HepG2 (cell line): ENCODE data around the gene TADA2A. TPM values are rescaled to one million over a fixed set of nuclear protein-coding genes. Genes with fewer than 3 reads are reported as not detected.

Experiments used
- CAMTA2 ChIP-seq: sonication (generic); formaldehyde crosslinking; IDR thresholded peaks from 2 replicates; pipeline ENCODE4 v1.4.0; 2020; ENCODE audit warnings: mild to moderate bottlenecking, missing genetic modification reagents, borderline replicate concordance
- FOXC1 ChIP-seq: sonication (generic); formaldehyde crosslinking; IDR thresholded peaks from 2 replicates; pipeline ENCODE4 v1.8.0; 2022; ENCODE audit warnings: mild to moderate bottlenecking, missing genetic modification reagents, borderline replicate concordance
- HDAC2 ChIP-seq: sonication (generic); formaldehyde crosslinking; IDR thresholded peaks from 2 replicates; pipeline ENCODE4 v1.4.0; 2020; ENCODE audit warnings: missing genetic modification reagents
- HNRNPLL ChIP-seq: fragments of 200-400 bp; formaldehyde crosslinking; IDR thresholded peaks from 2 replicates; pipeline ENCODE4 v1.6.1; 2017; ENCODE audit warnings: mild to moderate bottlenecking, low read depth, low read length; ENCODE audit not compliant: poor library complexity, severe bottlenecking
- JDP2 ChIP-seq: sonication (generic); formaldehyde crosslinking; IDR thresholded peaks from 2 replicates; pipeline ENCODE4 v1.8.1; 2022; ENCODE audit warnings: missing genetic modification reagents, borderline replicate concordance
- NCOA5 ChIP-seq: sonication (generic); formaldehyde crosslinking; IDR thresholded peaks from 2 replicates; pipeline ENCODE4 v1.4.0; 2020; ENCODE audit warnings: missing genetic modification reagents
- NR1H2 ChIP-seq: sonication (generic); formaldehyde crosslinking; IDR thresholded peaks from 2 replicates; pipeline ENCODE4 v1.8.1; 2022; ENCODE audit warnings: low read depth, missing genetic modification reagents, borderline replicate concordance
- NR2F6 ChIP-seq, 2 experiments: IDR thresholded peaks; 2 replicates each; pipeline ENCODE4 v1.6.1; 2016; ENCODE audit warnings: antibody characterized with exemption in 1 of 2, mild to moderate bottlenecking in 1 of 2
- PBX2 ChIP-seq: IDR thresholded peaks from 2 replicates; pipeline ENCODE4 v1.6.1; 2016; ENCODE audit warnings: control low read depth
- PCBP2 ChIP-seq: fragments of 200-400 bp; formaldehyde crosslinking; optimal IDR thresholded peaks from 2 replicates; pipeline ENCODE3; 2018; ENCODE audit warnings: low read length, low read depth; ENCODE audit not compliant: poor library complexity, severe bottlenecking
- SAFB2 ChIP-seq: sonication (generic); formaldehyde crosslinking; IDR thresholded peaks from 2 replicates; pipeline ENCODE4 v1.5.1; 2020; ENCODE audit warnings: missing genetic modification reagents, low read depth, mild to moderate bottlenecking, borderline replicate concordance
- SIX4 ChIP-seq: sonication (generic); formaldehyde crosslinking; IDR thresholded peaks from 2 replicates; pipeline ENCODE4 v1.4.0; 2020; ENCODE audit warnings: missing genetic modification reagents
- SOX5 ChIP-seq: IDR thresholded peaks from 2 replicates; pipeline ENCODE4 v1.6.1; 2016; ENCODE audit warnings: borderline replicate concordance
- STAT5B ChIP-seq: sonication (generic); formaldehyde crosslinking; IDR thresholded peaks from 2 replicates; pipeline ENCODE4 v1.4.0; 2020; ENCODE audit warnings: missing genetic modification reagents
- TBX3 ChIP-seq: fragments of 450-650 bp; IDR thresholded peaks from 2 replicates; pipeline ENCODE4 v1.6.1; 2017; ENCODE audit warnings: antibody characterized with exemption, mild to moderate bottlenecking, inconsistent platforms, borderline replicate concordance
- ZBTB4 ChIP-seq: sonication (generic); formaldehyde crosslinking; IDR thresholded peaks from 2 replicates; pipeline ENCODE4 v1.4.0; 2020; ENCODE audit warnings: missing genetic modification reagents, mild to moderate bottlenecking, borderline replicate concordance
- ZKSCAN8 ChIP-seq: IDR thresholded peaks from 2 replicates; pipeline ENCODE4 v1.6.1; 2016; ENCODE audit warnings: borderline replicate concordance, missing genetic modification reagents, missing compliant biosample characterization
- ZNF12 ChIP-seq: sonication (generic); formaldehyde crosslinking; IDR thresholded peaks from 2 replicates; pipeline ENCODE4 v1.5.0; 2020; ENCODE audit warnings: missing genetic modification reagents
- ZNF510 ChIP-seq: sonication (generic); formaldehyde crosslinking; IDR thresholded peaks from 2 replicates; pipeline ENCODE4 v1.4.0; 2020; ENCODE audit warnings: low read depth, mild to moderate bottlenecking, missing genetic modification reagents
- ZNF530 ChIP-seq: sonication (generic); formaldehyde crosslinking; IDR thresholded peaks from 2 replicates; pipeline ENCODE4 v1.5.0; 2020; ENCODE audit warnings: low read depth, mild to moderate bottlenecking, missing genetic modification reagents
- ZNF816 ChIP-seq: sonication (generic); formaldehyde crosslinking; IDR thresholded peaks from 2 replicates; pipeline ENCODE4 v1.8.0; 2022; ENCODE audit warnings: missing genetic modification reagents, mild to moderate bottlenecking, borderline replicate concordance
- ZSCAN31 ChIP-seq: sonication (generic); formaldehyde crosslinking; IDR thresholded peaks from 2 replicates; pipeline ENCODE4 v1.5.0; 2020; ENCODE audit warnings: low read depth, mild to moderate bottlenecking, missing genetic modification reagents
- polyA plus RNA-seq, 8 experiments: library from polyadenylated mRNA; depleted of rRNA in 3 of 8; stranded (reverse) in 7 of 8; unstranded in 1 of 8; fragments of >200 nt; fragmentation: Illumina TruSeq in 4 of 8; extraction: Trizol in 4 of 8; gene quantifications; 2 replicates each; pipeline versions ENCODE4 v1.2.1 to v1.2.3, GENCODE V29; 2011 to 2016; ENCODE audit warnings: low read depth in 4 of 8, missing spikeins in 1 of 8, mixed read lengths in 1 of 8; ENCODE audit not compliant: insufficient read depth in 1 of 8
- total RNA-seq, 5 experiments: library from RNA; depleted of rRNA; stranded (reverse); fragments of >200 nt; fragmentation: Illumina TruSeq; extraction: Trizol; gene quantifications; 2 replicates each; pipeline ENCODE4 v1.2.3, GENCODE V29; 2016; ENCODE audit warnings: low read depth in 1 of 5
- TF ChIP-seq, protein P1 (sequence below): sonication (generic); formaldehyde crosslinking; IDR thresholded peaks from 2 replicates; pipeline ENCODE4 v1.5.0; 2020; ENCODE audit warnings: mild to moderate bottlenecking, missing genetic modification reagents, borderline replicate concordance

Gene TADA2A
- total and polyA plus RNA-seq, 2 of the 13 experiments (the other 11 are each of a cell fraction or from before 2014, with no cell fraction given): 8.0 to 14.0 TPM

- TF ChIP-seq SAFB2 (CRISPR knock-in tag): no peak; the same call in 1 of the 2 replicates
- 0 out of 2 replicates have a peak, but pooled peaks have one; percentile 33 for TF ChIP-seq ZSCAN31
- no peak for TF ChIP-seq ZNF816
- TF ChIP-seq FOXC1 (CRISPR knock-in tag): no peak; the same call in 1 of the 2 replicates
- no peak for TF ChIP-seq JDP2 (CRISPR knock-in tag)
- 0 out of 2 replicates have a peak, but pooled peaks have one; percentile 11 for TF ChIP-seq TBX3
- no peak; the same call in 1 of the 2 replicates for TF ChIP-seq ZNF510 (CRISPR knock-in tag)
- TF ChIP-seq NR2F6 (IDR thresholded peaks at IDR 0.05): no peak; the same call in 1 of the 2 replicates
- peak; percentile 62 for TF ChIP-seq NR2F6 (CRISPR knock-in tag; IDR thresholded peaks at IDR 0.05)
- TF ChIP-seq PCBP2: no peak
- no peak for TF ChIP-seq HDAC2 (CRISPR knock-in tag)
- no peak for TF ChIP-seq ZKSCAN8 (CRISPR knock-in tag)
- TF ChIP-seq ZBTB4: peak; percentile 71; the same call in 1 of the 2 replicates
- no peak for TF ChIP-seq ZNF12 (CRISPR knock-in tag)
- TF ChIP-seq PBX2 (CRISPR knock-in tag): no peak
- no peak for TF ChIP-seq SOX5
- TF ChIP-seq NCOA5 (CRISPR knock-in tag): no peak
- TF ChIP-seq NR1H2: peak; percentile 99
- TF ChIP-seq CAMTA2 (CRISPR knock-in tag): peak; percentile 94; the same call in 1 of the 2 replicates
- peak; percentile 44 for TF ChIP-seq HNRNPLL
- no peak for TF ChIP-seq STAT5B (CRISPR knock-in tag)
- no peak for TF ChIP-seq SIX4 (CRISPR knock-in tag)
- TF ChIP-seq, protein P1, sequence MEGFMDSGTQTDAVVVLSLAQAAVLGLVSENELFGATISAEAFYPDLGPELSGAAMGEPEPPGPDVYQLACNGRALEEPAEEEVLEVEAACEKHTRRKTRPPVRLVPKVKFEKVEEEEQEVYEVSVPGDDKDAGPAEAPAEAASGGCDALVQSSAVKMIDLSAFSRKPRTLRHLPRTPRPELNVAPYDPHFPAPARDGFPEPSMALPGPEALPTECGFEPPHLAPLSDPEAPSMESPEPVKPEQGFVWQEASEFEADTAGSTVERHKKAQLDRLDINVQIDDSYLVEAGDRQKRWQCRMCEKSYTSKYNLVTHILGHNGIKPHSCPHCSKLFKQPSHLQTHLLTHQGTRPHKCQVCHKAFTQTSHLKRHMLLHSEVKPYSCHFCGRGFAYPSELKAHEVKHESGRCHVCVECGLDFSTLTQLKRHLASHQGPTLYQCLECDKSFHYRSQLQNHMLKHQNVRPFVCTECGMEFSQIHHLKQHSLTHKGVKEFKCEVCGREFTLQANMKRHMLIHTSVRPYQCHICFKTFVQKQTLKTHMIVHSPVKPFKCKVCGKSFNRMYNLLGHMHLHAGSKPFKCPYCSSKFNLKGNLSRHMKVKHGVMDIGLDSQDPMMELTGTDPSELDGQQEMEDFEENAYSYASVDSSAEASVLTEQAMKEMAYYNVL (CRISPR knock-in tag): peak; percentile 86
- TF ChIP-seq ZNF530: no peak
Observed at GRCh38 chr17:37358830-37359681, 47.6 kb upstream of the TADA2A start (continued).
